Esophagus squamous epithelium (tissue), 5 donors: Measurements from ENCODE around the gene CCDC194. TPM values are rescaled to one million over a fixed set of nuclear protein-coding genes. Genes with fewer than 3 reads are reported as not detected.

ENCODE experiments used
- DNase-seq: peaks from one replicate; lab custom pipeline; 2025; lab: John Stamatoyannopoulos, UW
- H3K27ac ChIP-seq, 4 donors: fragments of 200-600 bp; sonication (generic); one replicate each; pipeline ENCODE4 v1.5.1; 2016 to 2019; ENCODE audit warnings: mild to moderate bottlenecking in 1 of 4
- H3K27me3 ChIP-seq, 4 donors: fragments of 200-600 bp; sonication (generic); 1 replicate in 3 of 4; 2 replicates in 1 of 4; pipeline versions ENCODE4 v1.5.1 to v1.6.0; 2017 to 2021; ENCODE audit warnings: antibody characterized with exemption in 1 of 4
- H3K36me3 ChIP-seq, 3 donors: fragments of 200-600 bp; sonication (generic); one replicate each; pipeline ENCODE4 v1.5.1; 2016 to 2019
- H3K4me1 ChIP-seq, 3 donors: fragments of 200-600 bp; sonication (generic); one replicate each; pipeline ENCODE4 v1.5.1; 2017 to 2019
- H3K4me3 ChIP-seq, 4 donors: fragments of 200-600 bp; sonication (generic); 1 replicate in 3 of 4; 2 replicates in 1 of 4; pipeline ENCODE4 v1.5.1; 2016 to 2019; ENCODE audit warnings: mild to moderate bottlenecking in 2 of 4, moderate library complexity in 1 of 4
- H3K9me3 ChIP-seq, 3 donors: fragments of 200-600 bp; sonication (generic); one replicate each; pipeline ENCODE4 v1.5.1; 2016 to 2019
- POLR2A ChIP-seq, 4 donors: fragments of 450-650 bp; IDR thresholded peaks; one replicate each; pipeline ENCODE4 v1.6.1; 2017; ENCODE audit warnings: antibody characterized with exemption in 4 of 4, mild to moderate bottlenecking in 4 of 4, moderate library complexity in 3 of 4
- WGBS, 2 donors: methylation state at CpG; one replicate each; pipeline ENCODE4 v1.1.5; 2018; 5-methylcytosine and 5-hydroxymethylcytosine counted together
- intact Hi-C: fragments of 100-400 bp; cut with DNase I; formaldehyde crosslinking; loops from one replicate; pipeline ENCODE4 v1.15.0; 2022
- total RNA-seq, 4 donors: library from RNA; depleted of rRNA; stranded (reverse); fragments of >200 nt; gene quantifications; one replicate each; pipeline ENCODE4 v1.1.0, GENCODE V29; 2016
- TF ChIP-seq, protein P1 (sequence below), 6 experiments: fragments of 450-650 bp in 4 of 6; fragments of 200-600 bp in 2 of 6; sonication (generic) in 2 of 6; IDR thresholded peaks; one replicate each; pipeline ENCODE4 v1.5.1; 2016 to 2019; ENCODE audit warnings: antibody characterized with exemption in 6 of 6, mild to moderate bottlenecking in 4 of 6, moderate library complexity in 4 of 6
- donor health status: DM: yes; HTN: yes; CAD: no.

Gene CCDC194
- total RNA-seq, 4 donors from 2014 or later = not detected

DNA sequence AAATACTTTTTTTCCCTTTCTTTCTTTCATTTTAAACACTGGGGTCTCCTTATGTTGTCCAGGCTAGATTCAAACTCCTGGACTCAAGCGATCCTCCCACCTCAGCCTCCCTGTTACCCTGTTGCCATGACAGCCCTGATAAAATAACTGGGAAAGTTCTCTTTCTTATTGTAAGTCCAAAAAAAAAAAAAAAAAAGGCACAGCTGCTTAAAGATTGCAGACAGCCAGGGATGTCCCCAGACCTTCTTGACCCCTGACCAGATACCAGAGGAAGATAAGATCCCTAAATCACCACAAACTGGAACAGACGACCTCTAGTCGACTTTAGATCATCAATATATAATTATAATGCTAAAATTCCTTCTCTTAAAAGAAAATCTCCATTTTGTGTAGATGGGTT is 24.7 kb upstream of the CCDC194 start:
- 58 to 76% methylated on average over 3 of the region's 3 CpGs for WGBS, 2 donors
- Histone ChIP-seq H3K27ac (peak overlapping the region in 2 of 4 donors; percentile 81 to 89), H3K4me3 (peak overlapping the region in 1 of 4 donors; percentile 84), H3K9me3 (no peaks in the 10 kb centered on the region), H3K4me1 (peaks cover 4 to 33% (median 5%) of the 10 kb centered on the region in 3 donors), H3K36me3 (peaks cover 0 to 32% (median 0%) of the 10 kb centered on the region in 3 donors), H3K27me3 (peaks cover 0 to 3% (median 0%) of the 10 kb centered on the region in 4 donors)
- DNase-seq = no peak
- TF ChIP-seq POLR2A (IDR thresholded peaks at IDR 0.05) = no peak
- TF ChIP-seq, protein P1, sequence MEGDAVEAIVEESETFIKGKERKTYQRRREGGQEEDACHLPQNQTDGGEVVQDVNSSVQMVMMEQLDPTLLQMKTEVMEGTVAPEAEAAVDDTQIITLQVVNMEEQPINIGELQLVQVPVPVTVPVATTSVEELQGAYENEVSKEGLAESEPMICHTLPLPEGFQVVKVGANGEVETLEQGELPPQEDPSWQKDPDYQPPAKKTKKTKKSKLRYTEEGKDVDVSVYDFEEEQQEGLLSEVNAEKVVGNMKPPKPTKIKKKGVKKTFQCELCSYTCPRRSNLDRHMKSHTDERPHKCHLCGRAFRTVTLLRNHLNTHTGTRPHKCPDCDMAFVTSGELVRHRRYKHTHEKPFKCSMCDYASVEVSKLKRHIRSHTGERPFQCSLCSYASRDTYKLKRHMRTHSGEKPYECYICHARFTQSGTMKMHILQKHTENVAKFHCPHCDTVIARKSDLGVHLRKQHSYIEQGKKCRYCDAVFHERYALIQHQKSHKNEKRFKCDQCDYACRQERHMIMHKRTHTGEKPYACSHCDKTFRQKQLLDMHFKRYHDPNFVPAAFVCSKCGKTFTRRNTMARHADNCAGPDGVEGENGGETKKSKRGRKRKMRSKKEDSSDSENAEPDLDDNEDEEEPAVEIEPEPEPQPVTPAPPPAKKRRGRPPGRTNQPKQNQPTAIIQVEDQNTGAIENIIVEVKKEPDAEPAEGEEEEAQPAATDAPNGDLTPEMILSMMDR (IDR thresholded peaks at IDR 0.05) = no peak
- intact Hi-C loops = no loop called here

DNA sequence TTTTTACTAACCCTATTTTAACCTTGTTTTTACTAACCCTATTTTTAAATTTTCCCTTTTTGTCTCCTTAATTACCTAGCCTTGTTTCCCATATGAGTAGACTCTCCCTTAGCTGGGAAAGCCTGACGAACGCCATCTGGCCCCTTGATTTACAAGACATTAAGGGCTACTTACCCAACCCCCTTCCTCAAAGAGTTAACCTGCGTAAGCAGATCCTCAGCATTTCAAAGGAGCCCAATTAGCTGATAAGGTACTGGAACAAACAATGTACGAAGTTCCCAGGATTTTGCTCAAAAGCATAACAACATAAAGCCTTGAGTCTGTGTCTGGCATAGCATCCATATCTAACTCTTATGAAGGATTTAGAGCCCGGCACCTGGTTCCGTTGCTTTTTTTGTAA is 21.1 kb upstream of the CCDC194 start:
- no peaks in the 10 kb centered on the region for H3K9me3 ChIP-seq
- peaks cover 4 to 23% (median 5%) of the 10 kb centered on the region in 3 donors for H3K4me1 ChIP-seq
- H3K27ac ChIP-seq = no peak overlapping the region
- intact Hi-C loops = no loop called here
- peaks cover 0 to 28% (median 0%) of the 10 kb centered on the region in 3 donors for H3K36me3 ChIP-seq
- peaks cover 0 to 3% (median 0%) of the 10 kb centered on the region in 4 donors for H3K27me3 ChIP-seq
- TF ChIP-seq, protein P1 (IDR thresholded peaks at IDR 0.05) = no peak
- TF ChIP-seq POLR2A (IDR thresholded peaks at IDR 0.05) = no peak
- no peak for DNase-seq
- 71 to 84% methylated on average over 6 of the region's 6 CpGs for WGBS, 2 donors
- H3K4me3 ChIP-seq = no peak overlapping the region

DNA sequence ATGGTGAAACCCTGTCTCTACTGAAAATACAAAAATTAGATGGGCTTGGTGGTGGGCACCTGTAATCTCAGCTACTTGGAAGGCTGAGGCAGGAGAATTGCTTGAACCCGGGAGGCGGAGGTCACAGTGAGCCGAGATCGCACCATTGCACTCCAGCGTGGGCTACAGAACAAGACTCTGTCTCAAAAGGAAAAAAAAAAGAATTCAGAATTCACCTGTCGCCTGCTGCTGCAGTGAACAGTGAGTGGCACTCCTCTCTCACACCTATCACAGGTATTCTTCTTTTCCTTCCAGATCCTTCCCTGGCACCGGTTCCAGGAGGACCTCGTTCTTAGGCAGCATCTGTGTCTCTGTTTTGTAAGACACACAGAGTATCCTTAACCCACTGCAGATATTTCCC is 20.1 kb upstream of the CCDC194 start:
- no peak for DNase-seq
- peaks cover 2 to 17% (median 2%) of the 10 kb centered on the region in 3 donors for H3K4me1 ChIP-seq
- no peaks in the 10 kb centered on the region for H3K9me3 ChIP-seq
- peaks cover 0 to 28% (median 0%) of the 10 kb centered on the region in 3 donors for H3K36me3 ChIP-seq
- 95% methylated on average over 8 of the region's 8 CpGs for WGBS, 2 donors
- intact Hi-C loops = no loop called here
- TF ChIP-seq POLR2A (IDR thresholded peaks at IDR 0.05) = no peak
- TF ChIP-seq, protein P1 (IDR thresholded peaks at IDR 0.05) = no peak
- H3K27ac ChIP-seq = no peak overlapping the region
- H3K4me3 ChIP-seq = no peak overlapping the region
- H3K27me3 ChIP-seq = peaks cover 0 to 3% (median 0%) of the 10 kb centered on the region in 4 donors

DNA sequence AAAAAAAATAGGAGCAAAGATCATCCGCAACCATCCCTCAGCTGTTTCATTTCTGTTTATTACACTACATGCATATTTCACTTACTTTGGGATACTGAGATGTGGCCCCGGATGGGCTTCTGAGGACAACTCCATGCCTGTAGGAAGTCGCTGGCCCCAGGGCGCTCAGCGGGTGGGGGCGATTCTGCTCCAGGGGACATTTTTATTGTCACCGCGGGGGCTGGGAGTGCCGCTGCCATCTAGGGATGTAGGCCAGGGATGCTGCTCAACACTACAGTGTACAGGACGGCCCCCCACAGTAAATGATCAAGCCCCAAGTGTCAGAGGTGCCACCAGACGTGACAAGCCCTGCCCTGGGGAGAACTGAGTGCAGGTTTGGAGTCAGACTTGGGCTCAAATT is 17.8 kb upstream of the CCDC194 start:
- H3K27ac ChIP-seq = peak overlapping the region in 1 of 4 donors; percentile 46
- no peak for TF ChIP-seq POLR2A (IDR thresholded peaks at IDR 0.05)
- TF ChIP-seq, protein P1 (IDR thresholded peaks at IDR 0.05) = no peak
- DNase-seq = no peak
- peaks cover 0 to 3% (median 0%) of the 10 kb centered on the region in 4 donors for H3K27me3 ChIP-seq
- H3K4me1 ChIP-seq = peaks cover 2 to 17% (median 3%) of the 10 kb centered on the region in 3 donors
- 86 to 88% methylated on average over 8 to 10 of the region's 11 CpGs for WGBS, 2 donors
- no peak overlapping the region for H3K4me3 ChIP-seq
- intact Hi-C loops = no loop called here
- H3K36me3 ChIP-seq = peaks cover 0 to 28% (median 0%) of the 10 kb centered on the region in 3 donors
- H3K9me3 ChIP-seq = no peaks in the 10 kb centered on the region

DNA sequence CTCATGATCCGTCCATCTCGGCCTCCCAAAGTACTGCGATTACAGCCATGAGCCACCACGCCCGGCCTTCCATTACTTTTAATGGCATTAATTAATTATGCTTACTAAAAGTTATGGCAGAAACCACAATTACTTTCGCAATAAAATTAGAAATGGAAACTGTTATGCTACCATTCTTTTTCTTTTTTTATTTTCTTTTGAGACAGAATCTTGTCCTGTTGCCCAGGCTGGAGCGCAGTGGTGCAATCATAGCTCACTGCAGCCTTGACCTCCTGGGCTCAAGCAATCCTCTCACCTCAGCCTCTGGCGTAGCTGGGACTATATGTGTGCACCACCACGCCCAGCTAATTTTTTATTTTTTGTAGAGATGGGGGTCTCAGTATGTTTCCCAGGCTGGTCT is 16.0 kb upstream of the CCDC194 start:
- peaks cover 0 to 27% (median 0%) of the 10 kb centered on the region in 3 donors for H3K36me3 ChIP-seq
- no peak for TF ChIP-seq POLR2A (IDR thresholded peaks at IDR 0.05)
- TF ChIP-seq, protein P1 (IDR thresholded peaks at IDR 0.05) = no peak
- DNase-seq = no peak
- H3K4me1 ChIP-seq = peaks cover 11 to 36% (median 17%) of the 10 kb centered on the region in 3 donors
- H3K9me3 ChIP-seq = no peaks in the 10 kb centered on the region
- WGBS, 2 donors = 70 to 84% methylated on average over 9 of the region's 9 CpGs
- H3K27ac ChIP-seq = no peak overlapping the region
- intact Hi-C loops = no loop called here
- no peak overlapping the region for H3K4me3 ChIP-seq
- H3K27me3 ChIP-seq = no peaks in the 10 kb centered on the region
